CD4-positive, alpha-beta T cell treated with Interleukin-6 for 4 hours (primary cell): ENCODE measurements around the gene ZNF583.

Experiments used
- DNase-seq: peaks from one replicate; pipeline ENCODE4 v3.0.0-alpha.2; 2020; ENCODE audit warnings: mixed read lengths

ZNF583 gene

GRCh38 chr19:56476093-56476492 lies 72.0 kb downstream of the ZNF583 start:
- no peak for DNase-seq
